Measurements from ENCODE around the gene AFF3. TPM values are rescaled to one million over a fixed set of nuclear protein-coding genes. Genes with fewer than 3 reads are reported as not detected.

AFF3 gene
- total RNA-seq, 1 experiment from 2014 or later = not detected

DNA sequence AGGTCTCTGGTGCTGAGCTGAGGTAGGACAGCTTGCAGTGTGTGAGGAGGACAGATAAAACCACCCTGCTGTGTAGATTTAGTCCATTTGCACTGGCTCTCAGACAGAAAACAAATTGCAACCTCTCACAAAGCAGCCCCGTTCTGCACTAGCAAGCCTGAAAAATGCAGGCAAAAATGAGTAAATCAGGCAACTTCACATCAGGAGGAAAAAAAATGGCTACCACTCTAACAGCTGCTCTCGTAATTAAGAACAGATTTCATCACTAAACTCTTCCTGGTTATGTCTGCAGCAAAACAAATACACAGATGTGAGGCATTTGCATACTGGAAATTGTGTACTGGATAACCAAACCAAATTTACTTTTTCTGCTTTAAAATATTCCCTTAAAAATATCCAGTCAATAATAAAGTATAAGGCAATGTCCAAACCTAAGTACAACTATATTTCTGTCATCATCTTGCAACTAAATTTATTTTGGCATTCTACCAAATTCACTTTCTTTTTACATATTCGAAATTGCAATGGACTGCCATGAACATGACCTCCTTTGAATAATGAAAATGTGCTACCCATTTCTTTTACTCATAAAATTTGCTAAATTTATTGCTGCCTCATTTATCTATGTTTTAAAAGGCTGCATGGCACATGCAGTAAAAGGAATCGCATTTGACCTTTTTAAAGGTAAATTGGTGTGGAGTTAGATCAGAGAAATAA lies 157.4 kb downstream of the AFF3 start:
- Histone ChIP-seq H3K9me3 (ENCODE audit: insufficient read depth, low read depth) (no peaks in the 10 kb centered on the region), H3K4me3 (no peak overlapping the region), H2AFZ (no peak overlapping the region), H3K36me3 (ENCODE audit: low read depth) (no peaks in the 10 kb centered on the region), H4K20me1 (ENCODE audit: insufficient read depth) (peaks cover 4% of the 10 kb centered on the region; the same call in 1 of the 2 replicates), H3F3A (ENCODE audit: insufficient read depth, low read depth) (no peaks in the 10 kb centered on the region), H3K4me1 (replicated peaks; ENCODE audit: insufficient read depth) (no peaks in the 10 kb centered on the region), H3K4me2 (no peak overlapping the region), H3K79me2 (ENCODE audit: low read depth) (no peaks in the 10 kb centered on the region), H3K27ac (no peak overlapping the region), H3K9me2 (ENCODE audit: insufficient read depth) (no peaks in the 10 kb centered on the region), H3K27me3 (ENCODE audit: insufficient read depth, low read depth) (peaks cover 26% of the 10 kb centered on the region)
- intact Hi-C loops (cut with micrococcal nuclease; ENCODE audit: unreplicated experiment) = no loop called here
- TF ChIP-seq, protein P1, sequence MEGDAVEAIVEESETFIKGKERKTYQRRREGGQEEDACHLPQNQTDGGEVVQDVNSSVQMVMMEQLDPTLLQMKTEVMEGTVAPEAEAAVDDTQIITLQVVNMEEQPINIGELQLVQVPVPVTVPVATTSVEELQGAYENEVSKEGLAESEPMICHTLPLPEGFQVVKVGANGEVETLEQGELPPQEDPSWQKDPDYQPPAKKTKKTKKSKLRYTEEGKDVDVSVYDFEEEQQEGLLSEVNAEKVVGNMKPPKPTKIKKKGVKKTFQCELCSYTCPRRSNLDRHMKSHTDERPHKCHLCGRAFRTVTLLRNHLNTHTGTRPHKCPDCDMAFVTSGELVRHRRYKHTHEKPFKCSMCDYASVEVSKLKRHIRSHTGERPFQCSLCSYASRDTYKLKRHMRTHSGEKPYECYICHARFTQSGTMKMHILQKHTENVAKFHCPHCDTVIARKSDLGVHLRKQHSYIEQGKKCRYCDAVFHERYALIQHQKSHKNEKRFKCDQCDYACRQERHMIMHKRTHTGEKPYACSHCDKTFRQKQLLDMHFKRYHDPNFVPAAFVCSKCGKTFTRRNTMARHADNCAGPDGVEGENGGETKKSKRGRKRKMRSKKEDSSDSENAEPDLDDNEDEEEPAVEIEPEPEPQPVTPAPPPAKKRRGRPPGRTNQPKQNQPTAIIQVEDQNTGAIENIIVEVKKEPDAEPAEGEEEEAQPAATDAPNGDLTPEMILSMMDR (conservative IDR thresholded peaks at IDR 0.05) = no peak
- TF ChIP-seq EZH2 (IDR thresholded peaks at IDR 0.05; ENCODE audit: low read depth) = no peak
- POLR2A ChIA-PET (ENCODE audit: unreplicated experiment) = no interaction called here
- BruUV-seq (replicated peaks) = no TSS peak
- no peak for DNase-seq
- CTCF ChIA-PET = no interaction called here

DNA sequence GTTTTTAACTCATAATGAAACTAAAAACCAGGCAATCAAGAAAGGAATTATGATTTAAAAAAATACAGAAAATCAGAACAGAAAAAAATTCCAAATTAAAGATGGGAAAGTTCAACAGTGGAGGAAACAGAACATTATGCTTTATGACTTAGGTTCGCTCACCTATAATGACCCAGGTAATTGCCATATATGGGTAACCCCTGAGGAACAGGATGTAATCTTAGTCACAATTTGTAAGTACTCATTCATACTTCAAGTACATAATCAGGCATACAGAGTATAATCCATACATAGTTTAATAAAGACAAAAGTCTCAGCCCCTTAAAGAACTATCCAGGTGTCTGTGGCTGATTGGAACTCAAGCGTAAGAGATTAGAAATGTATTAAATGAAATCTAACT lies 159.6 kb downstream of the AFF3 start:
- ChIA-PET CTCF (no interaction called here), POLR2A (ENCODE audit: unreplicated experiment) (no interaction called here)
- TF ChIP-seq, protein P1 (conservative IDR thresholded peaks at IDR 0.05) = no peak
- TF ChIP-seq EZH2 (IDR thresholded peaks at IDR 0.05; ENCODE audit: low read depth) = no peak
- Histone ChIP-seq H4K20me1 (ENCODE audit: insufficient read depth) (peaks cover 4% of the 10 kb centered on the region; the same call in 1 of the 2 replicates), H3K4me2 (no peak overlapping the region), H3K9me3 (ENCODE audit: insufficient read depth, low read depth) (no peaks in the 10 kb centered on the region), H3K27ac (no peak overlapping the region), H3K79me2 (ENCODE audit: low read depth) (no peaks in the 10 kb centered on the region), H3K4me1 (replicated peaks; ENCODE audit: insufficient read depth) (no peaks in the 10 kb centered on the region), H3F3A (ENCODE audit: insufficient read depth, low read depth) (no peaks in the 10 kb centered on the region), H2AFZ (no peak overlapping the region), H3K4me3 (no peak overlapping the region), H3K36me3 (ENCODE audit: low read depth) (no peaks in the 10 kb centered on the region), H3K27me3 (ENCODE audit: insufficient read depth, low read depth) (peaks cover 5% of the 10 kb centered on the region; the same call in 1 of the 2 replicates), H3K9me2 (ENCODE audit: insufficient read depth) (no peaks in the 10 kb centered on the region)
- no peak for DNase-seq
- intact Hi-C loops (cut with micrococcal nuclease; ENCODE audit: unreplicated experiment) = no loop called here
- BruUV-seq (replicated peaks) = no TSS peak

DNA sequence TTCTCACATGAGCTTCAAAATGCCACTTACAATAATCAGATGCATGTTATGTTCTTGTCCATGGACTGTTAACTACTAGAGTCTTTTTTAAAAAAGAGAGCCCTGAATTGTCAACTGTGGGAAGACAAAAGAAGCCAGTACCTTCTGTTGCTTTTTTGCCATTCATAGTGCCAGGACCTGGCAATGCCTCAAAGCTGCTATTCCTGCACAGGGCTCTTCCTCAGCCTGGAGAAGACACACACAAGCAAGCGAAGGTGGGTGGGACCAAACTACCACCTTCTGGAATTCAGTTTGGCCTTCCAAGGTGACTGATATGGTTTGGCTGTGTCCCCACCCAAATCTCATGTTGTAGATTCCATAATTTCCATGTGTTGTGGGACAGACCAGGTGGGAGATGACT lies 160.6 kb downstream of the AFF3 start:
- no peaks in the 10 kb centered on the region for H3K27me3 ChIP-seq (ENCODE audit: insufficient read depth, low read depth)
- no peaks in the 10 kb centered on the region for H3F3A ChIP-seq (ENCODE audit: insufficient read depth, low read depth)
- no peak overlapping the region for H3K4me3 ChIP-seq
- no peaks in the 10 kb centered on the region for H3K9me2 ChIP-seq (ENCODE audit: insufficient read depth)
- ChIA-PET CTCF (no interaction called here), POLR2A (ENCODE audit: unreplicated experiment) (no interaction called here)
- no peak for DNase-seq
- no peaks in the 10 kb centered on the region for H3K4me1 ChIP-seq (replicated peaks; ENCODE audit: insufficient read depth)
- no TSS peak for BruUV-seq (replicated peaks)
- H4K20me1 ChIP-seq (ENCODE audit: insufficient read depth) = peaks cover 4% of the 10 kb centered on the region; the same call in 1 of the 2 replicates
- TF ChIP-seq, protein P1 (conservative IDR thresholded peaks at IDR 0.05) = no peak
- TF ChIP-seq EZH2 (IDR thresholded peaks at IDR 0.05; ENCODE audit: low read depth) = no peak
- no peak overlapping the region for H2AFZ ChIP-seq
- H3K79me2 ChIP-seq (ENCODE audit: low read depth) = no peaks in the 10 kb centered on the region
- H3K36me3 ChIP-seq (ENCODE audit: low read depth) = no peaks in the 10 kb centered on the region
- H3K27ac ChIP-seq = no peak overlapping the region
- intact Hi-C loops (cut with micrococcal nuclease; ENCODE audit: unreplicated experiment) = no loop called here
- H3K4me2 ChIP-seq = no peak overlapping the region
- no peaks in the 10 kb centered on the region for H3K9me3 ChIP-seq (ENCODE audit: insufficient read depth, low read depth)

Measured in PC-9 (cell line).